ENCODE results near the gene CMC1.
"Not testable (repeated sequence)": the region's sequence is repeated elsewhere in the genome, so short reads cannot be mapped to it uniquely, and the experiment has no call there.

The CMC1 gene

GRCh38 chr3:28241221-28242160, at the start of gene CMC1:
TSS of gene CMC1 (plus strand) at chr3:28241619. CDS start at chr3:28241794, 175 bp downstream.
- DNase-seq (ENCODE audit: low spot score): peak; percentile 97

- DNase-seq (ENCODE audit: low spot score): no peak
These were observed 43.3 kb upstream of the CMC1 start for GRCh38 chr3:28198161-28198560.

GRCh38 chr3:28198974-28199373, 42.4 kb upstream of the CMC1 start:
- no peak for DNase-seq (ENCODE audit: low spot score)

- DNase-seq (ENCODE audit: low spot score): not testable (repeated sequence)
These were observed 41.8 kb upstream of the CMC1 start for GRCh38 chr3:28199643-28200042.

GRCh38 chr3:28200366-28200848, 41.0 kb upstream of the CMC1 start:
- not testable (repeated sequence) for DNase-seq (ENCODE audit: low spot score)

- no peak for DNase-seq (ENCODE audit: low spot score)
These were observed 34.9 kb upstream of the CMC1 start for GRCh38 chr3:28206479-28206878.

- no peak for DNase-seq (ENCODE audit: low spot score)
These were observed 34.3 kb upstream of the CMC1 start for GRCh38 chr3:28207000-28207733.

- no peak for DNase-seq (ENCODE audit: low spot score)
These were observed 30.3 kb upstream of the CMC1 start for GRCh38 chr3:28210968-28211713.

- DNase-seq (ENCODE audit: low spot score): no peak
These were observed 28.7 kb upstream of the CMC1 start for GRCh38 chr3:28212681-28213080.

GRCh38 chr3:28215407-28215806, 26.0 kb upstream of the CMC1 start:
- no peak for DNase-seq (ENCODE audit: low spot score)

GRCh38 chr3:28218071-28218916, 23.1 kb upstream of the CMC1 start:
- DNase-seq (ENCODE audit: low spot score): no peak

GRCh38 chr3:28218917-28219198, 22.6 kb upstream of the CMC1 start:
- no peak for DNase-seq (ENCODE audit: low spot score)

GRCh38 chr3:28224430-28224829, 17.0 kb upstream of the CMC1 start:
- no peak for DNase-seq (ENCODE audit: low spot score)

GRCh38 chr3:28226020-28226419, 15.4 kb upstream of the CMC1 start:
- no peak for DNase-seq (ENCODE audit: low spot score)

GRCh38 chr3:28228623-28229022, 12.8 kb upstream of the CMC1 start:
- DNase-seq (ENCODE audit: low spot score): no peak

GRCh38 chr3:28232659-28233058, 8.8 kb upstream of the CMC1 start:
- no peak for DNase-seq (ENCODE audit: low spot score)

- DNase-seq (ENCODE audit: low spot score): no peak
These were observed 7.0 kb upstream of the CMC1 start for GRCh38 chr3:28234454-28234853.

GRCh38 chr3:28239108-28239507, 2.3 kb upstream of the CMC1 start:
- DNase-seq (ENCODE audit: low spot score): no peak

GRCh38 chr3:28240441-28240840, 978 bp upstream of the CMC1 start:
- DNase-seq (ENCODE audit: low spot score): peak; percentile 62

- DNase-seq (ENCODE audit: low spot score): no peak
These were observed 1.1 kb downstream of the CMC1 start for GRCh38 chr3:28242519-28242918.

- no peak for DNase-seq (ENCODE audit: low spot score)
These were observed 2.1 kb downstream of the CMC1 start for GRCh38 chr3:28243424-28244106.

Data from cerebellar cortex (tissue), 1 donor.